HG03342 (cell line): Measurements from ENCODE around the gene TPRG1L.

Experiments
- ATAC-seq: cut with Tn5 transposase; IDR thresholded peaks from one replicate; pipeline ENCODE4 v1.9.1; 2021; ENCODE audit warnings: mild to moderate bottlenecking, moderate library complexity; ENCODE audit not compliant: unreplicated experiment

Gene TPRG1L

DNA sequence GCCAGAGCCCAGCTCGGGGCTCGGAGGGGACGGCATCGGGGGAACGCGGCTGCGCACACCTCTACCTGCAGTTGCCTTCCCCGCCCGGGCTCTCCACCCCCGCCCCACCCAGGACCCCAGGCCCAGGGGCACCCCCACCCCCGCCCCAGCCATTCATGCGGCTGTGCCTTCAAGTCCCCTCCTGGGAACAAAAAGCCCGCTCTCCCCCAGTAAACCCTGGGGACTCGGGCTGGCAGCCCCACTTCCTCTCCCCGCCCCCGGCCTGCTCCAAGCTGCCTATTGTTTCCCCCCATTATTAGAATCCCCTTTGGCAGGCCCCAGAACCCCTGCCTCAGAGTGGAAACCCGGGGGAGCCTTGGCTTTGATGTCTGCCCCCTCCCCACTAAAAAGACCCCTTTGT is 31.5 kb upstream of the TPRG1L start:
- no peak for ATAC-seq

DNA sequence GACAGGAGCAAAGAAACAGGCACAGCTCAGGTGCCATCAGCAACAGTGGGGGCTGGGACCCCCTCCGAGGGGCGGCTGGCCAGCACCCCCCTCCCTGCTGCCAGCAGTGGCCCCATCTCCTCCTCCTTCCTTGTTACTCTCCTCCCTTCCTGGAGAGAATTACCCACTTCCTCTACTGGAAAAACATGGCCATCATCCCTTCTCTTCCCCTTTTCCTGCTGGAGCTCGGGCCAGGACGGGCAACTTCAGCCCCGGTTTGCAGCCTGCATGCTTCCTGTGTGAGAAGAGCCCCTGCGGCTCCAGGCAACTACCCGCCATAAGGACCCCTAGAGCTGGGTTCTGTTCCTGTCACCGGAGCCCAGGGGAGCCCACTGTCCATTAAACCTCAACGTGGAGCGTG is 31.1 kb upstream of the TPRG1L start:
- no peak for ATAC-seq

DNA sequence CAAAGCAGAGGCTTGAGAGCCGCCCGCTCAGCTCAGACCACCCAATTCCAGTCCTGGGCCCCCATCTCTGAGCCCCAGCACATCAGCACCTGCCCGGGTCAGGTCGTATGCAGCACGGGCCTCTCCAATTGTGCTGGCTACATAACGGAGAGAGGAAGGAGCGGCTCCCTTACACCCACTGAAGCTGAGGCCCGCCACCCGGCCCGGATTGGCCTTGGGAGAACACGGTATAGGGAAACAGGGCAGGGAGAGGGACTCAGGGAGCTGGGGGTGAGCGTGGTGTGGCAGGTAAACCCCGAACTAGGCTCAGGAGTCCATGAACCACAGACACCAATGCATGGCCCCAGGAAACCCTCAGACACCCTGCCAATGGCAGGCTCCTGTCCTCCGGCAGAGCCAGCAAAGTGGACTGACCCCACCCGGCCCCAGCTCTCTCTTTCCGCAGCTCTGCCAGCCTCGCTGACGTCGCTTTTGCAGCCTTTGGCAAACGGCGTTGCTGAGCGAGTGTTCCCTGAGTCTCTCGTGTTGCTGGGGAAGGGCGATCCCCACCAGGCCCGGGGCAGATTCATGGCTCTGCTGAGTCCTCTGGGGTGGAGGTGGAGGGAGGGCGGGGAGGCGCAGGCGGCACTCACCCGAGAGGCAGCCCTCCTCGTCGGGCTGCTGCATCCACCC is 30.0 kb upstream of the TPRG1L start:
- no peak for ATAC-seq

DNA sequence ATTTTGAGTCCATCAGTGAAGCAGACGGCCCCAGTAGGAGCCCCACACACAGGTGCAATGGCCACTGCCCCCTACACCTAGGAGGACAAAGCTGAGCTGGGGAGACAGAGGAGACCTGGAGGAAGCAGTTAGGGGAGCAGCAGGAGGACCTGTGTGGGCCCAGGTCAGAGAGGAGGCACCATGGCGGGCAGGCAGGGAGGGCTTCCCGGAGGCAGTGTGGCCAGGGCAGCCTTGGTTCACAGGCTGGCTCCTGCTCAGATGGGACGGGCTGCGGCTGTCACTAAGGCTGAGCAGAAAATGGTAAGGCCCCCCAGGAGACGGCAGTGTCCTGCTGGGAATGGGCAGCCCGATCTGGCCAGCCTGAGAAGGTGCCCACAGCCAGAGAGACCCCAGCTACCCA is 28.9 kb upstream of the TPRG1L start:
- no peak for ATAC-seq

DNA sequence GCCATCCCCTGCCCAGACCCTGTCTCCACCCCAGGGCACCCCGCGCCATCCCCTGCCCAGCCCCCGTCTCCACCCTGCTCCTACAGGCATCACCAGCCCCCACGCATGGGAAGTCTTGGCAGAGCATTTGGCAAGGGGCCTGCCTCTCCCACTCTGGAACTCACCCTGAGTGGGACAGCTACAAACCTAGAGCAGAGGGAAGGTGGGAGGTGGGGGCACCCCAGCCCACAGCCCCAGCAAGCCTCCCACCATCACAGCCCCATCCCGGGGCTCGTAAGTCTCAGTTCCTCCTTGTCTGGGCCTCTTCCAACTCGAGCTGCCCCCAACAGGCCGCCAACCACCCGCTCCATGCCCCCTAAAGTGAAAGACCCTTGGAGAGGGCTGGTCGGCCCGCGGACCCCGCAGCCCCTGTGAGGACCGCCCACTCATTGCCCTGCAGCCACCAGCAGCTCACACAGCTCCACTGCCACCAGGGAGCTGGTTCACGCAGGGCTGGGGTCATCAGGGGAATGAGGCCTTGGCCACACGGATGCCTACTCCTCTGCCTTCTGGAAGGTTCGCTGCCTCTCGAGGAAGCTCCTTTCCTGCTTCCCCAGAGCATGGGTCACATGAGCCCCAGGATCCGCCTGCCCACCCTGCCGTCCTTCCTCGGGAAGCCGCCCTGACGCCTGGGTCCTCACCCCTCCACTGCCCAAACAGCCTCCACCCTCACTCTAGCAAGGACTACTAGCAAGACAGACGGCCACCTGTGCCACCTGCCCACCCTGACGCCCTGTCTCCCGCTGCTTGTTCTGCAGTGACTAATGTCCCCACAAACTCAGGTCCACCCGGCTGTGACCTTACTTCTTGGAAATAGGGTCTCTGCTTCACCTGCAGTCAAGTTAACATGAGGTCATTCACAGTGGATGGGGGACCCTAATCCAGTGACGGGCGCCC is 27.9 kb upstream of the TPRG1L start:
- no peak for ATAC-seq

DNA sequence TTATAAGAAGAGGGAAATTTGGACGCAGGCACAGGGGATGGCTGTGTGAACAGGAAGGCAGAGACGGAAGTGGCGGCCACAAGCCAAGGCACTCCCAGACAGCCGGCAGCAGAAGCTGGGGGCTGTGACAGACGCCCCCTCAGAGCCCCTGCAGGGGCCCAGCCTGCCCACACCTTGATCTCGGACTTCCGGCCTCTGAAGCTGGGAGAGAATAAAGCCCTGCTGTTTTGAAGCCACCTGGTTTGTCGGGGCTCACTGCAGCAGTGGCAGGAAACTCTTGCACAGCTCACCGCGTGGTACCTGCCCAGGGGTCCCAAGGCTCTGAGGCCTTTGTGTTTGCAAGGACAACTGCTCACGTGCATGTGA is 27.2 kb upstream of the TPRG1L start:
- ATAC-seq = no peak

DNA sequence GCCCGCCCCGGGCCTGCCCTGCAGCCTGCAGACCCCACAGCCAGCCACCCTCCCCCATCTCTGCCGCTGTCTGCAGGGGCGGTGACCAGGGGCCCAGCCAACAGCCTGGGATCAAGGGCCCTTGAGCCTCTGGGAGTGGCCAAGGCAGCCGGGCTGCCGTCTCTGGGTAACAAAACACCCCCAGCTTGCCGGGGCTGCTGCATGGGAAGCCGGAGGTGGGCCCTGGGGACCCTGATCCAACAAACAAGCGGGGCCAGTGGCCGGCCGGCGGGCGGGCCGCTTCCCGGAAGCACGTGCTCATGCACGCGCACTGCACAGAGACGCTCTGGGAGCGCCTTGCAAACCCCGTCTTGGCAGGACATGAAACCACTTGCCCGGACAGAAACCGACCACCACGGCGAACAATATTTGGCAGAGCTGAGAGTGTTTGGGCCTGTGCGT is 26.7 kb upstream of the TPRG1L start:
- ATAC-seq = no peak

DNA sequence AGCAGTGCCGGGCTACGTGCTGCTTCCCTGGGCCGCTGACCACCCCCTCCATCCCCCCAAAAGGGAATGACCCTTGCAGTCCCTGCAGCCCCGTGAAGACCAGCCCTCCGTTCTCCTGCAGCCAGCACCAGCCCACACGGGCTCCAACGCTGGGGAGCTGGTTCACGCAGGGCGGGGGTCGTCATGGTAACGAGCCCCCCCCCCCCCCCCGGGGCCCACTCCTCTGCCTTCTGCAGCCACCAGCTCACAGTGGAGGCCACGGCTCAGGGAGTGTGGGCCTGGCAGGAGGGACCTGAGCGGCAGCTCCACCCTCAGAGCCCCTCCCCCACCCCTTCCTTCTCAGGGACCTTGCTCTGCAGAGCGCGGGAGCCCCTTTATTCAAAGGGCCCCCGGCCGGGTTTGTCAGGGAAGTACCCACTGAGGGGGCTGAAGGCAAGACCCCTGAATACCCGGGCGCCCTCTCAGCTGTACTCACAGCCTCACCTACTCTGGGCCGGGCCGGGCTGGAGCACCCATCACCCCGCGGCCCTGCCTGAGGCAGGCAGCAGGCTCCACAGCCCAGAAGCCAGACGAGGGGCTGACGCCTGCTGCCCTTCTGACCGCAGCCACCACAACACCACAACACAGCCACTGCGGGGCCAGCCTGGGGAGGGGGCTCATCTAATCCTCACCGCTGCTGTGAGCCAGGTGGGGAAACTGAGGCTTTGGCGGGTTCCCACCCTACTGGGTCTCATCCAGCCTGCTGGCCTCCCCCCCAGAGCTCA is 26.1 kb upstream of the TPRG1L start:
- ATAC-seq = no peak

DNA sequence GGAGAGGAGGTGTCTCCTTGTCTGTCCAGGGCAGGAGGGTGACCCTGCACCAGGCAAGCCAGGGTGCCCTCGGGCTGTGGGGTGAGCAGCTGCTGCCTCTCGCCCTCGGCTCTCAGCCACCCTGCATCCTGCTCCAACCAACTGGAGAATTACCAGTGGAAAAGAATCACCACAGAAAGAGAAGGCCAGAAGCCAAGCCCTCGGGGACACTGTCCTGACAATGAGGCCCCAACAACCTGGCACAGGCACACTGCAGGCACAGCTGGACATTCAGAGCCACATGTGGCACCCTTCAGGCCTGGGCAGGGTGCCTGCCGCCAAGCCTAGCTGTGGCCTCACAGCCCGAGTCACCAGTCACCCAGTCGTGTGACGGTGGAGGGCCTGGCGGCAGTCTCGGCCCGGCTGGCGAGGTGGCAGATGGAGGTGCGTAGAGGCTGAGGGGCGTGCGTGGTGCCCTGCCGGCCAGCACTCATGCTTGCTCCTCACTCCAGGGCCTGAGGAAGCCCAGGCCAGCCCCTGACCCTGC is 25.5 kb upstream of the TPRG1L start:
- ATAC-seq = no peak

DNA sequence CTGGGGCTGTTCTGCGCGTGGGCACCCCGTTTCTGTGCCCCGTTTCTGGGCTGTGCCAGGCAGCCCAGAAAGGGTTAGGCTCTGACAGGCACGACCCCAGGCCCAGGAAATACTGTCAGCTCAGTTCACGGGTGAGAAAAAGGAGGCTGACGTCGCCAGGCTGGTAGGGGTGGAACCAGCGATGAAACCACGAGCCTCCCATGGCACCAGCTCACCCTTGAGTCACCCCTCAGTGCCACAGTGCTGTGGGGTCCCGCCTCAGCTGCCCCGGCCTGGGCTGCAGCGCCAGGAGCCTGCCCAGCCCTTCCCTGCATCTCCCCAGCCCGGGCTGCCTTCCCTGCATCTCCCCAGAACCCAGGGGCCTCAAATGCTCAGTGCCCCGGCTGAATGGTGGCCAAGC is 25.0 kb upstream of the TPRG1L start:
- no peak for ATAC-seq

DNA sequence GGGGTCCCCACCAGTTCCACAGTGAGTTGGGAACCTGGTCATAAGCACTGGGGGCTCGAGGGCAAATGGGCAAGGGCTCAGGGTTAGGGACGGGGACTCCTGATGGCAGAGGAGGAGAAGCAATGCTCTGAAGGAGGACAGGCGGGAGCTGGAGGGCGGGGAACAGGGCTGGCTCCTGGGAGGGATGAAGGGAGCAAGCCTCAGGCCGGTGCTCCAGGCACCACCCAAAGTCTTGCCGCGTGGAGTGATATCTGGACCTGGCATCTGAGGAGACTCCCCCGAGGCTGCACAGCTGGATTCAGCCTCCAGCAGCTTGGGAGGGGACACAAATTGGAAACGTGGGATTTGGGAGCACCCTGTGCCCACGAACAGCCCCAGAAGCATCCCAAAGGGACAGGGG is 24.5 kb upstream of the TPRG1L start:
- ATAC-seq = no peak

DNA sequence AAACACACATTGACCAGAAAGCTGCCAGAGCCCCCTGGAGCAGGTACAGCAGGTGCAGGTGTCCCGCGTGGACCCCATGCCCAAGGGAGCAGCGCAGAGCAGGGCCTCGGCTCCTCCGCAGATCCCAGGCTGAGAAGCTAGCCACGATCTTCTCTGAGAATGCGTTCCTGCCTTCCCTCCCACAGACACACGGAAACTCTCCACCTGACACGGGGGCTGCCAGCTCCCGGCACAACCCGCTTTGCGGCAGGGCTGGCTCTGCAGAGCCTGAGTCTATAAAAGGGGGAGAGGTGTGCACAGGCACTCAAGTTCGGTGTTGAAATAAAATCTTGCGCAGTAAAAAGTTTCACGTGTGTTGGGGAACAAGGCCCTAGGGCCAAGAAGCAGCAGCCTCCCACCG is 23.1 kb upstream of the TPRG1L start:
- no peak for ATAC-seq

DNA sequence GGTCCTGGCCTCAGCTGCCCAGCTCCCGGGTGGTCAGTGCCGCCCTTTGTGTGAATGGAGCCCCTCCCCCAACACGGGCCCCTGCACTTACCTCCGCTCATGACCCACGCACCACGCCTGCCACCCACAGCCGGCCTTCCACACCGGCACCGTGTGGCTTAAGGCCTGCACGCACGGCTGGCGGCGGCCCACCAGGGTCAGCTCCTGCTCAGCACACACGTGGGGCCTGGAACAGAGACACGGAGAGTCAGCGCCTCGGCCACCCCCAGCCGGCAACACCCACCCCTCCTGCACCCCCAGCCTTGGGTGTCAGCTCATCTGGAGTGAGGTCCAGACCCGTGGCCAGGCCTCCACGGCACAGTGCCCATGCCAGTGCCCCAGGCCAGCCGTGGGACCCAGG is 22.4 kb upstream of the TPRG1L start:
- no peak for ATAC-seq

DNA sequence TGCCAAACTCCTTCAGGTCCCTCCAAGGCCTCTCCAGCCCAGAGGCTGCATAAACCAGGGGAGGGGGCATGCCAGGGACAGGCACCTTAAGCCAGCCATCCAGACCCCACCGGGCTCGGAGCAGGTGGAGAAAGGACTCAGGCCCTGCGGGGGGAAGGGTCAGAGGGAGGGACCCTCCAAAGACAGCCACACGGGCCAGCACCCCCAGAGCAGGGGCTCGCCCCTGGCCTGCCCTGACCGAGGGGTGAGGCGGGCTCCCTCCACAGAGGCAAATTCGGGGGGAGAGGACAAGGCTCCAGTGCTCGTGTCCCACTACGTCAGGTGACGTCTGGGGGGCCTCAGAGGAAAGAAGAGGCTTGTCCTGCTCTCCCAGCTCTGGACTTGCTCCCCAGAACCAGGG is 21.7 kb upstream of the TPRG1L start:
- ATAC-seq = no peak

DNA sequence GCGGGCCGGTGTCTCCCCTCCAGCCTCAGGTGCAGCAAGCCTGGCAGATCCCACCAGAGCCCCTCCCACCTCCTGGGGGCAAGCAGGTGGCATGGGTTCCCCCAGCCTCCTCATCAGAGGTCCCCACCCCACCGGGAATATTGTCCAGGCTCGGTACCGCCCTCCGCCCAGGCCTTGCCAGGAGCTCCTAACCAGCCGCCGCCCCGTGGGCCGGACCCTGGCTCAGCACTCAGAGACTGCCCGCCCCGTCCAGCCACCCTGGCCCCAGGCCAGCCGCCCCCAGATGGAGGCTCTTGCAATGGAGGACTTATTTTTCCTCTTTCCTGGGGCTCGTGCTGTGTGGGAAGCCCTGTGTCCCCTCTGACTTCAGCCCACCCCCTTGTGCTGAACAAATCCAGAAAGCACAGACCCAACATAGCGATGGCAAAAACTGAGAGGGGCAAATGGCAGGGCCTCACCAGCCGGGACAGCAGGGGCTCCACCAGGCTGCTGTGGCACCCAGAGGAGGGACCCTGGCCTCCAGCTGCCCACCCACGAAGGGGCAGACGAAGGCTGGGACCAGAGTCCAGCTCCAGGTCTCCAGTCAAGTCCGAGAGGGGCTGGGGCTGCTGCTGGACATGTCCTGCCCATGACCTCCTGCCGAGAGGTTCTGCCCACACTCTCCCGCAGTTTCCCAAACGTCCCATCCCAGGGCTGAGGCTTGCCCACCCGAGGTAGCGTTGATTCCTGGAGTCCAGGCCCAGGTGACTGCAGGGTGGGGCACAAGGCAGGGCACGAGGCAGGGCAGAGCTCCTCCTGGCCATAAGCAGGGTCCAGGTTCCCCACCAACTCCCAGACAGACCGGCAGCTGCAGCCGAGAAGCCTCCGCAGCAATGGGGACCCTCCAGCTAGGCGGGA is 21.0 kb upstream of the TPRG1L start:
- no peak for ATAC-seq

DNA sequence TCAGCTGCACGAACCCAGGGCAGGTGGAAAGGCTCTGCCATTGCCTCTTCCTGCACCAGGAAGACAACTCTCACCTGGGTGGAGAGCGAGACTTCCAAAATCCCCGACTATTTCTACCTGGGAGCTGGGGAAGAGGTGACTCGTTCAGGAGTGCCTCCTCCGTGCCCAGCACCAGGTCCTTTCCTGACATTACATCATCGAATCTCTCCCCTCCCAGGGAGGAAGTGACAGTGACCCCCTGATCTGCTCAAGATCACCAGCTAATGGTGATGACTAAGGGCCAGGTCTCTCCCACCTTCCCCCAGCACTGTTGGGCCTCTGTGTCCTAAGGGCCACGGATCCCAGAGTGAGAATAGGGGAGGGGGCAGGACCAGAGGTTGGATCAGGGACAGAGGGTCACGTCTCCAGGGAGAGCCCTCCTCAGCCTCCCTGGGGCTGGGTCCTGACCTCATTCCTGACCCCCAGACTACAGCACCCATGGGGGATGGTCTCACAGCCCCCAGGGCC is 20.3 kb upstream of the TPRG1L start:
- ATAC-seq = no peak

DNA sequence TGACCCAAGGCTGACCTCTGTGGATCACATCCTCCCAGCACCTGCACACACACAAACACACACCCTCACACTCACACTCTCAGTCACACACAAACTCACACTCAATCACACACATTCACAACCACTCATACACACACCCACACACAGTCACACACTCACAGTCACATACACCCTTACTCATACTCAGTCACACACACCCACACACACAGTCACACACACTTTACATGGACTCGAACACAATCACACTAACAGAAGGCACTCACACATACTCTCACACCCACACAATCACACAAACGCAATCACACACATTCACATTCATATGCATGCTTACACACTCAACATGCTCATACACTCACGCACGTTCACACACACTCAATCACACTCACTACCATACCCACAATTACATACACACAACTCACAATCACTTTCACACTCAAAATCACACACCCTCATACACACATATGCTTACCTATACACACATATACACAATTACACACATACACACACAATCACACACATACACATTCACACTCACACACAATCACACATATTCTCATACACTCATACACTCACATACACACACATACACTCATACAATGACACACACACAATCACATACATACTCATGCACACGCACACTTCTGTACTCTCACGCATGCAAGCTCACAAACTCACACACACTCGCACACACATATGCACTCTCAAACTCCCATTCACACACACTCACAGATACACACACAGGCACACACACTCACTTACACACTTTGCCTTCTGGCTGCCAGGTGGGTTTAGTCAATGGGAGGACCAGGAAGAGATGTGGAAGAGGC is 19.6 kb upstream of the TPRG1L start:
- no peak for ATAC-seq

DNA sequence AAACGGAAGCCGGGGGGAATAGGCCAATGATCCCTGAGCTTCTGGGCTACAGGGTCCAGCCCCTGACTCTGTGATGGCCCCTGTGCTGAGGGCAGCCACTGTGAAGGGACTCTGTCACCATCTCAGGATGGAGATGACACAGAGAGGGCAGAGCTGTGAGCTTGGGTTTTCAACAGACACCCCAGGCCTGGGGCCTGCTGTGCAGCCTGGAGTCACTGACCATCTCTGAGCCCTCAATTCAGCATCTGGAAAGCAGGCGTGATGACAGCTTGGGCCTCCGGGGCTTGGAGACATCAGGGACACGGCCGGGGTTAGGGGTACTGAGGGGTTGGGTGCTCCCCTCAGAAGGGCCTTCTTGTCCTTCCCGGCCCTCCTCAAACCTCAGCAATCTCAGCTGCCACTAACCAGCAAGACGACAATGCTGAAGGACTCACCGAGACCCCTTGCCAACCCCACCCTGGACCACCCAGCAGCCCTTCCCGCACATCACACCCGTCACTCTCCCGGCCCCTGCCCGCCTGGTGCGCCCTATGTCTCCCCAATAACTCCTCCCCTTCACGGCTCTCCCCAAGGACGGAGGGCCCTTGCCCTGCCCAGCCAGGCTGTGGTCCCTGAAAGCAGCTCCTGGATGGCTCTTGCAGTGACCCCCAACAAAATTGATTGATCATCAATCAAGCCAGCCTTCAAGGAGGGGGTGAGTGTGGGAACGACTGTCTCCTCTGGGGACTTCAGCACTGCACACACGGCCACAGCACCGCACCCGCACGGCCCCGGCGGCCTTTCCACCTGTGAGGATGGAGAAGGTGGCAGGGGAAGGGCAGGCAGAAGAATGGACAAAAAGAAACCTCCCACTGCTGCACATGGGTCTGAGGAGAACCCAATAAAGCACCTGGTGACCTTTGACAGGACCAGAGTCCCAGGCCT is 17.8 kb upstream of the TPRG1L start:
- ATAC-seq = no peak
